GF-D8 (cell line): ENCODE data around the gene RGPD5.
"Not testable (repeated sequence)": the region's sequence is repeated elsewhere in the genome, so short reads cannot be mapped to it uniquely, and the experiment has no call there.

ENCODE experiments used
- DNase-seq: peaks from one replicate; lab custom pipeline; 2025; lab: John Stamatoyannopoulos, UW

RGPD5 gene

DNA sequence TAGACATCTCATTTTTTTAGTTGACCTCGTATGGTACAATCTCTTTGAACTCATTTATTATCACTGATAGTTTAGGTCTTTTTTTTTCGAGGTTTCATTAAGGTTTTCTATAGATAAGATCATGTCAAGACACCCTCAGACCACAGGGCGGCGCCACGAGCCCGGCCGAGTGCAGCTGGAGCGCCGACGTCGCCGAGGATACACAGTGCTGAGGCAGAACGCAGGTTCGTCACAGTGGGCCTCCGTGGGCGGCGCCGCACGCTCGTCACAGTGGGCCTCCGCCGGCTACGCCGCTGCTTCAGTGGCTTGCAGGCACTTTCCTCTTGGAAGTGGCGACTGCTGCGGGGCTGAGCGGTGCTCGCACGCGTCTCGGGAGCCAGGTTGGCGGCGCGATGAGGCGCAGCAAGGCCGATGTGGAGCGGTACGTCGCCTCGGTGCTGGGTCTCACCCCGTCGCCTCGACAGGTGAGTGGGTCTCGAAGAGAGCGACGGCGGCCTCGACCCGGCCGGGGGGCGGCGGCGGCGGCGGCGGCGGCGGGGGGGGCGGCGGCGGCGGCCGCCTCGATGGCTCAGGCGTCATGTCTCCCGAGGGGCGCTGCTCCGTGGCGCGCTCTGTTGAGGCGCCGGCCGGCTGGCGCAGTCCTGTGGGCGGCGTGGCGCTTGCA, at the start of gene RGPD5:
RGPD5 (plus strand) TSS at position 232 of the 664 bp plus-strand sequence; CDS start at position 393, 161 bp downstream.
- DNase-seq, result not testable (repeated sequence)

DNA sequence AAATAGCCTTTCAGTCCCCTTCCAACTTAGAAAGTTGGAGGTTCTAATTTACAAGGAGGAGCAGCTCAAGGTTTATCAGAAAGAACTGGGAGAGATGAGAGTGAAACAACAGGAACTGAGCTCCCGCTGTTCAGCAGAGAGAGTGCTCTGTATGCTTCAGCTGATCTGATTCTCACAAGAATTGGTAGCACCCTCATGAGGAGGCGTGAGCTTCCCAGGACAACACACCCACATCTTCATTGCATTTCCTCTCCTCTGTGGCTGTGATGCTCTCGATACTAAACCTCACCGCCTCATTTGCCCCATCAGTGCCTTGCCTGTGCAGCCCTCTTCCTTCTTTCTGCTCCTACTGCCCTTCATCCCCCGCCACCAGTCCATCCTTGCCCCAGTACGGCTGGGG, 42.5 kb upstream of the RGPD5 start:
- not testable (repeated sequence) for DNase-seq

DNA sequence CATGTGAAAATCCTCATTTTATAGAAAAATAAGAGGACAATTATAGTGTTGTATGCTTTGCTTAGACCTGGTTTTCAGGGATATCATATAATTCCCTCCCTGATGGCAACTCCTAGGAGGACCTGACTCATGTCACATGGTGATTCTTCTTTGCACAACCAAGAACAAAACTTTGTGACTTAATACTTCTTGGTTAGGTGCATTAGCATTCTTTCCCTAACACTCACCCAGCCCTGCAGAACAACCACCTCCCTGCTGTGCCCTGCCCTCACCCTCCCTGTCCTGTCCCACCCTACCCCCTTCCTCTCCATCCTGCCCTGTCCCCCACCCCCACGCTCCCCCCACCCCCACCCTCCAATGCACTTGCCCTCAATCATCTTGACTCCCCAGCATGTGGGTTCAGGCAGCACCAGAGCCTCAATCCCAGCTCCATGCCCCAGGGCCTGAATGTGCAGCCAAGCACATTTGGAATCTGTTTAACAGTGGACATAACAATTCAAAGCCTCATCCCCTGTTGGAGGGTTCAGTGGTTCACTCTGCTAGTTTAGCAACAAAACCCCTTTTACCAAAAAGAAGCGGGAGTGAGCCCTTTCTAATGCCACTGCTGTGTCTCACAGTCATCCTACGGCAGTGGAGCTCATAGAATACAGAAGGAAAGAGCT, 36.8 kb upstream of the RGPD5 start:
- DNase-seq, result not testable (repeated sequence)

DNA sequence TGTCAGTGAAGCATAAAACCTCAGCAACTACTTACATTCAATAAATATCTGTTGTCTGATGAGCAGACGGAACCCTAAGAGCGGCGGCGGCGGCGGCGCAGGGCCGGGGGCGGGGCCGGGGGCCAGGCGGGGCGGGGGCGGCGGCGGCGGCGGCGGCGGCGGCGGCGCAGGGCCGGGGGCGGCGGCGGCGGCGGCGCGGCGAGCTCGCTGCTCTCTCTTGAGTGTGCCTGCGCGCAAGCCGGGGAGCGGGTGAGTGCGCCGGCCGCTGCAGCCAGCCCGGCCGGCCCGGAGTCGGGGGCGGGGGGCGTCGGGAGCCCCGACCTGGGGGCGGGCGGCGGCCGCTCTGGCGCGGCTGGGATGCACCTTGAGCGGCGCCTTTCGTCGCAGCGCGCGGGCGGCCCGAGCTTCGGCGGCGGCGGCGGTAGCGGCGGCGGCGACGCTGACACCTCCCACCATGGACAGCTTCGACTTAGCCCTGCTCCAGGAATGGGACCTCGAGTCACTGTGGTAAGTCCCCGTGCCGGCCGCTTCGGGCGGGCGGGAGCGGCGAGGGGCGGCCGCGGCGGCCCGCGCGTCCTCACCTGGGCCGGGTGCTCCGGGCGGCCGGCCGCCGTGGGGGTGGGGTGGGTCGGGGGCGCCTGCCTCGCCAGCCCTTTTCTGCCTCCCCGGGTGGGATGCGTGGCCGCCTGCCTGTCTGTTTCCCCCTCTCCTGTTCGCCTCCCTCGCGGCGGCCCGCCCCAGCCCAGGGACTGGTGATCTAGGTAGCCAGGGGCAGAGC, 33.7 kb upstream of the RGPD5 start:
- not testable (repeated sequence) for DNase-seq

DNA sequence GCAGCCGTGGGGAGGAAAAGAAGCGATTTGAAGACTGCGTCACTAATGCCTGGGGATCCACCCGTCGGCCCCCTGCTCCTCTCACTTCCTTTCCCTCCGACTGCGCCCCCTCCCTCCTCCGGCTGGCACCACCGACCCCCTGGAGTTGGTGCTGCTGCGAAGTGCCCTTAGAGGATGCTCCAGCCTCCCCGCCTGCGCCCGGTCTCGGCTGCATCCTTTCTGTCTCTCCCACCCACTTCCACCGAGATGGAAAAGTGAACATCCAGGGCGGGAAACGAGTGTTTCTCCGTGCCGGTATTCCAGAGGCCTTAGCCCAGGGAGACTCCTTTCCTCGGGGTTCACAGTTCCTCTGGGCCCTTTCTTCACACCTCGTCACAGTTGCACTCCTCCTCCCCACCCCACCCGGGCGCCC, 33.1 kb upstream of the RGPD5 start:
- not testable (repeated sequence) for DNase-seq

DNA sequence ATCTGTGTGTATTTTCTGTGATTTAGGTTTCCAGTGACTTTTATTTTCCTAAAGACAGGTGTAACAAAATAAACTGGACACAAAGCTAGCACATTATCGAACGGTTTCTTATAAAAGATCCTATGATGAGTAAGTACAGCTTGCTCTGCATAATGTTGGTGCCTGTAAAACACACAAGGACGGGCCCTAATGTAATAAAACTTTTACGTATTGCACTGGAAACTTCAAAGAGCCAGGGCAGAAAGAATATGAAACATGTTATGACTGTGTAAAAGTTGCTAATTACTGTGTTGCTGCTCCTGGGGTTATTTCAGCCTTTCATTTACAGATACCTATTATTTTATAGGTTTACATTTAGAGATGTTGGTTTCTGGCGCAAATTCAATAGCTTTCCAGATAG, 32.1 kb upstream of the RGPD5 start:
- DNase-seq, result not testable (repeated sequence)

DNA sequence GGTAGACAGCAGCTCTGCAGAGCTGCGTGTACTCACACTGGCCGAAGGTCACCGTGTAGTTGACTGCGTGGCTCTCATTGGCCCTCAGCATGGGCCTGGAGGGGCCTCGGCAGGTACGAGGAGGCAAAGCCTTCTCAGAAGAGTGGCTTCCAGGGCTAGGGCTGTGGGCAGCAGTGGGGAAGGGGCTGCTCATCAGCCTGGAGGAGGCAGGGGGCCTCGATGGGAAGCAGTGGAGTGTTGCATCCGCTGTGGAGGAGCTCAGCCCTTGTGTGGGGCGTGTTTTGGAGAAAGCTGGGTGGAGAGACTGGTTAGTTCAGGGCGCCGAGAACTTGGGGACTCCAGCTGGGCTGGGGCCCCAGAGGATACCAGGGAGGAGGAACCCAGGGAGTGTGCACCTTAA, 28.0 kb upstream of the RGPD5 start:
- DNase-seq, result not testable (repeated sequence)

DNA sequence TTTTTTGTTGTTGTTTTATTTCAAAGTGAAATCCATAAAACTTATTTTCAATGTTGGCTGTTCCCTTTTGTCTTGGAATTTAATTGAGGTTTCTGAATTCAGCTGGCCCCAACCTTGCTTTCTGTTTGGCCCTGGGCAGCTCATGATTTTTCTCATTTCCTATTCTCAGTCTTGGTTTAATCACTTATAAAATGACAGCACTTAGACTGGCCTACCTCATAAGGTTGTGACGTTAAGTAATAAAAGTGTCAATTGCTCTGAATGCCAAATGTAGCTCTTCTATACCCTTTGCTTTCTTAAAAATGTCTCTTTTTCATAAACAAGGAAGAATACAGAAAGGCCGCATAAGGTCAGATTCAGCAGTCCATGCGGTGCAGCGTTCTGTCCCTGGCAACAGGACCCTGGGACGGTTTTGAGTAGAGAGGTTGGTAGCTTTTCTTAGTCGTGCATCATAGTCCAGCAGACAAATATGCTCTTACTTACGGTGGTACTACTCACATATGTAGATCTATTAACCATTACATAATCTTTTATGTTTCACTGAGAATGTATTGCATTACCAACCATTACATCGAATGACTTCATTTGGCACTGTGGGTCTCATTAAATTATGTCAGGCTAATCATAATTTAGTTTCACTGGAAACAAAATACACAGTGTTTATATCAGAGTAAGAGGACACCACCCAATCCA, 27.1 kb upstream of the RGPD5 start:
- not testable (repeated sequence) for DNase-seq

DNA sequence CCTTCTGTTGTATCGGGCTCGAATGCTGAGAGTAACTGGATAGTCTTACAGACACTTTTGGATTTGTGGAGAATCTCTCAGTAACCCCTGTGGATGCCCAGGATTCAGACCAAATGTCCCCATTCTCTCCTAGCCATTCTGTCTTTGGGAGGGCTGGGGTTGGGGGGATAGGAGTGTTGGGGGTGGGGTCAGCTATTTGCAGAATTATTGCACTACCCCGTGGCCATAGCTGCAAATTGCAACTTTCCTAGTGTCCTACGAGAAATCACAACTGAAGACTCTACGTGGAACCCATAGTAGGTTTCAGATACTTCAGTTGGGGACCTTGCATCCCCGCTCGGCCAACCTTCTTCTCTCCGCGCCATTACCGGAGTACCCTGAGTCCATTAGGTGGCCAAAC, 25.2 kb upstream of the RGPD5 start:
- DNase-seq, result not testable (repeated sequence)

DNA sequence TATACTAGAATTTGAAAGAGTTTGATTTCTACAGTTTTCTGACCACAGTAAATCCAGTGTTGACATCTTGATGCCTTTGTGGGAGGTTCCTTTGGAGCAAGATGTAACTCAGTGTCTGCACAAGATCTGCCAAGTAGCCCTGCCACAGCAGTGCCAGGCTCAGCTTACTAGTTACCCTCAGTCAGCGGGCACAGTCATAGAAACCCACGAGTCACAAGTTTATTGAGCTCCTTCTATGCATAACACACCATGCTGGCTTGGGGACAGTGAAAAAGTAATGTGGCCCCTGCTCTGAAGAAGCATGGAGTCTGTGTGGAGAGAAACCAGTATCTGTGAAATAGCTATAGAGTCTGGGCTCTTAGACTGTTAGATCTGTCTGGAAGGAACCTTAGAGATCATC, 15.0 kb upstream of the RGPD5 start:
- DNase-seq, result not testable (repeated sequence)

DNA sequence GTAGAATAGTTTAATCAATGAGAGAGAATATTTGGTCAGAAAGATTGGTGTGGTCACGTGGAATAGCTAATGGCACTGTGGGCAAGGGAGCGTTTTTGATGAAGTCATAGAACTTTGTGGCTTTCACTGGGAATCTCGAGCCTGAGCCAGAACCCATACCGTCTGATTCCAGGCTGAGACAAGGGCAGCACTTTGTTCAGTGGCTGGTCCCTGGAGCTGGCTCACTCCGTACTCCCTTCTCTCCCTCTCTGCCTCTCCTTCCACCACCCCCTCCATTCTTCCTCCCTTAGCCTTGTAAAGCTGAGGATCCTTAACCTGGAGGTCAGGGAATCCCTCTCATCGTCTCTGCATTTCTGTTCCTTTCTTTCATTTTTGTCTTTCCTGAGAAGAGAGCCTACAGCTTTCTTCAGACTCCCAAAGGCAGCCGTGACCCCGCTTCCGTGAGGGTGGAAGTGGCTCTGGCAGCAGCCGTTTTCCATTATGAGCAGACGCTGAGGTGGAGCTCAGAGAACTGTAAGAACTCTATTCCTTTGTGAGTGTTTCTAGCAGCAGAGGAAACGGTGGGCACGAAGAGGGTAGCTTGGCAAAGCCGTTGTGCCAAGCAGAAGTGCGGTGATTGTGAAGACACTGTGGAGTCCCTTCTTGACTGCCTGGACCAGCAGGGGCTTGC, 12.8 kb upstream of the RGPD5 start:
- not testable (repeated sequence) for DNase-seq

DNA sequence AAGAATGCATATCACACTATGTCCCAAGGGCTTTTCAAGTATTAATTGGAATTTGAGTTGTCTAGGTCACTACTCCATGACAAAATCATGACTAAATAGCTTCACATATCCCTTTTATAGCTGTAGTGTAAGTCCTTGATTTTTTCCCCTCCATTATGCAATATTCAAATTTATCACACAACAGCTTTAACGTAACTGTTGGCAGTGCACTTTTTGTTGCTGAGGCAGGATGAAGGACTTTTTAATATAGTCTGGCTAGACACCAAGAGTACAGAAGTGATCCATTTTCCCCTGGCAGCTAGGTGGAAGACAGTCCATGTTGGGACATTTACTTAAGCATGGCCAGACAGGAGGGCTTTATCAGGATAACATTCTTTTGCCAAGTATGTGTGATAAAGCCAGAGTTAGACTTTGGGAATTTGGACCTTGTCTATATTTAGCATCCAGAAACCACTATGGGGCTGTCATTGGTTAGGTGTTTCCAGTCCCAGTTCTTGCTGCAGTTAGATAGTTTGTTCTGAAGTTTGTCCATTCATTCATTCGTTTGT, 11.6 kb upstream of the RGPD5 start:
- DNase-seq, result not testable (repeated sequence)

DNA sequence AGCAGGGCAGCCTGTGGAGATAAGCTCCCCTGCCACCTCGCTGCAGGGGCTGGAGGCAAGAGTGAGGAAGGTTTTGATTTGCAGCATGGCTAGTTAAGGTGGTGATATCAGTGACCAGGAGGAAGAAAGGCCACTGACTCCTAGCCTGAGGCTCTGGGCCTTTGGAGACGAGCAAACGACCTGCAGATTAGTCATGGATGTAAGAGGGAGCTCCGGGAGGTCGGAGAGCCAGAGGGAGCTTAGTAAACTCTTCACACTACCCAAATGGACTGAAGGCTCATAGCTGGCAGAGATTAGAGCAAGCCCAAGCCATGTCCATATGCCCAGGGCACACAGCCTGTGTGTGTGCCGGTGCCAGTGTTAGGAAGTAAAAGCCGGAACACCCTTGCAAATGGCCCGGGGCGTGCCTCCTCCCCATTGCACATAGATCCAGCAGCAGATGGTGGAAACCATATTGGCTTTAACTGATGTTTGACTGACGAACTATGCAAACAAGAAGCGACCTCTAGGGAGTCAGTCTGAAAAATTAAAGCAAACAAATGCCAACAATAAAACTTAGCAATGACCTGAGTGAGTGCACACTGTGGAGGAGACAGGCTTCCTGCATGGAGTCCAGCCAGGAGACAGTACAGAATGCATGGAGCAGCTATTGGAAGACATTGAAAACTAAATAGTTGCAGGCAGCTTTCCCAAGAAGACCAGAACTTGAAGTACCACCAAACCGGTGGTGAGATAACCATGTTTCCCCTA, 2.4 kb upstream of the RGPD5 start:
- not testable (repeated sequence) for DNase-seq

DNA sequence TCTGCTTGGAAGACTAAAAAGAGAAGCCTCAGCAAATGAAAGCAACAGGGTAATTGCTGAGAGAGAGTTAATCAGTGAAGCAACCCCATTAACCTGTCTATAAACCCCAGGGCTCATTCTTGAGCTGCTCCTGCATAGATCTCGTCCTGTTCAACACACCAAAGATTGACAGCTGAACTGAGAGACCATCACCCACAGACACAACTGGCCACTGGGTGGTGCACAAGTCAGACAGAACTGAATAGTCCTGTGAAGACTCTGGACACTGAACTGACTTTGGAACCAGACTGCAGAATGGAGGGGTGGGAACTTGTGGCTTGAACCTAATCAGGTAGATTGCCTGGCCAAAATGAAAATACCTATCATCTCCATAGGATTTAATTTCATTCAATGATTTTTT, 1.4 kb upstream of the RGPD5 start:
- DNase-seq, result not testable (repeated sequence)

DNA sequence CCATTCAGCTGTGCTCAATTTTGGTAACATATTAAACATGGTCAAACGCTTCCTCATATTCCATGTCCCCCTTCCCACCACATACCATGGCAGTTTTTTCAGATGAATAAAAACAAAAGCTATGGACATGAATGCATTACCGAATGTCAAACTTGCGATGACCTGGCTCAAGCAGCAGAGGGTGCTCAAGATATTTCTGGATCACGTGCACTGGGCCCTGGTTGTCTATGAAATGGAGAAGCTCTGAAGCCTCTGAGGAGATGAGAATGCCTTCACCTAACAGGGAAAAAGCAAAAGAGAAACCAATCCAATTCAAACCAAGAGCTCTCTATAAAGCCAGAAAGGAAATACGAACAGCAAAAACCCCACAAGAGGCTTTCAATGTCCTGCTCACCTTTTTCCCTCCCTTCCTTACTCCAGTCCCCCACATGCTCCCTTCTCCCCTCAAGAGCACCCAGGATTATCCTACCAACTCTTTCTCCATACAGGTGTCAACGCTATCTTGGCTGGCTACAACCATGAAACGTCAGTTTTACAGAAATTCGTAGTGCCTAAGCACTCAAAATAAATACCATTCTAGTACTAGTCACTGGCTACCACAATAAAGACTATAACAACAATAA, 77.1 kb downstream of the RGPD5 start:
- DNase-seq, result not testable (repeated sequence)

DNA sequence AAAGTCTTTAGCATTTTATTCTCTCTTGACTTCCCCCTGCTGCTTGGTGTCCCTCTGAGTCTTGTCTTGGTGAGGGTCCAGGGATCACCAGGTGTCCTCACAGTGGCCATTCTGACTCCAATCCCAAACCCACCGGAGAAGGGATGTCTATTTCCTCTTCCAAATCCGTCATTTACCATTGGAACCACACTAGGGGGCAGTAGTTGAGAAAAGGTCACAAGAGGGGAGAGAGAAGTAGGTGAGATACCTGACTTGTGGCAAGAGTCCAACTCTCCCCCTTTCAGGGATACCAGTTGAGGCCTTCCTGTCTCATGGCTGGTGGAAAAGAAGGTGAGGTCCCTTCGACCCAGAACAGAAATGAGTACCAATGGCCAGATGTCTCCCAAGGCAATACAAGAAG, 82.5 kb downstream of the RGPD5 start:
- DNase-seq, result not testable (repeated sequence)

DNA sequence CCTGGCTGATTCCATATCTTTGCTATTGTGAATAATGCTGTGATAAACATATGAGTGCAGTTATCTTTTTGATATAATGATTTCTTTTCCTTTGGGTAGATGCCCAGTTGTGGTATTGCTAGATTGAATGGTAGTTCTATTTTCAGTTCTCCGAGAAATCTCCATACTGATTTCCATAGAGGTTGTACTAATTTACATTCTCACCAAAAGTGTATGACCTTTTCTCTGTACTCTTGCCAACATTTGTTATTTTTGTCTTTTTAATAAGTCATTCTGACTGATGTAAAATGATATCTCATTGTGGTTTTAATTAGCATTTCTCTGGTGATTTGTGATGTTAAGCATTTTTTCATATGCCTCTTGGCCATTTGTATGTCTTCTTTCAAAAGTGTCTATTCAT, 88.0 kb downstream of the RGPD5 start:
- DNase-seq, result not testable (repeated sequence)

DNA sequence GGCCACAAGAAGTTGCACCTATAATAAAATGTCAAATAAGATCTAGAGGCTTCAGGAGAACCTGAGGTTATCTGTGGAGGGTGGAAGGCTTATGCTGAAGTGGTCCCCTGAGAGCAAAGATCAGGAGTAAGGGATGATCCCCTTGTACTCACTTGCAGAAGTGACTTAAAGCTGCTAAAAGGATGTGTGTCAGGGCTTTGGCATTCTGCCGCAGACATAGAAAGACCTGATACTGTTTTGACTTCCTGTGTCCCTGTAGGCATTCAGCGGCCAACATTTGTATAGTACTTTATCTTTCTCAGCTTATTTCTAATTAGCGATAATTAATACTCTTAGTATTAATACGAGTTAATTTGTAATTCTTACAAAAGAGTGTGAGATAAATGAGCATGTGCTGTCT, 94.3 kb downstream of the RGPD5 start:
- DNase-seq, result not testable (repeated sequence)

DNA sequence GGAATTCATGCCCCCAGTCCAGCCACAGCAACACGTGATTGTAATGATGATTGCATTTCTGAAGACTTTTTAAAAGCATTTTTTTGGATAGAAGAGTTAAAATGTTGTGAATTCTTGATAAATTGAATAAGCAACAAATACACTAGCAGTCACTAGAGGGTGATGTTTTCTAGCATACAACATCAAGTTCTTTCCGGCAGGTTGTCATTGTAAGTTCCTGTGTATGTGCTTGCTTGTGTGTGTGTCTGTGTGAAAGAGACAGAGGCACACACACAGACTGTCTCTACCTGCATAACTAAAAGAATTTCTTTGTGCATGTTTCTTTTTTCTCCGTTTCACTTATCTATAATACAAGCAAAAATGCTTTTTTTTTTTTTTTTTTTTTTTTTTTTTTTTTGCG, 95.8 kb downstream of the RGPD5 start:
- not testable (repeated sequence) for DNase-seq

DNA sequence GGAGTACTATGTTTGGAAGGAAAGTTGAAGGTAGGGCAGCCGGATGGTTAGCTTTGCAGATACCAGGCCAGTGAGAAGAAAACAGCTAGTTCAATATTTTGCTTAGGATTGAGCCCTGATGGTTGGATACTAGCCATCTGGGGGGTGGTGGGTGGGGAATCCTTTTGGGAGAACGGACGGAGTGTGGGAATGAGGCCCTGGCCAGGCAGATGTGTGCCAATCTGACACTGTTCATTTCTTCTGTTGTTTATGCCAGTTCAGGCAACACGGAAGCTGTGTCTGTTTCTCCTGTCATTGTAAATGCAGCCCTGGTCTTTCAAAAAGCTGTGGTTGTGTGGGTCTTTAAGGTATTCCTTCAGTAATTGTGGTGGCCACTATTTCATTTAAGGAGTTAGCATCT, 96.9 kb downstream of the RGPD5 start:
- DNase-seq, result not testable (repeated sequence)
